GM18909 (cell line): ENCODE data around the gene MEF2C.

ENCODE experiments used
- ATAC-seq: cut with Tn5 transposase; IDR thresholded peaks from one replicate; pipeline ENCODE4 v1.9.1; 2021; ENCODE audit warnings: mild to moderate bottlenecking; ENCODE audit not compliant: unreplicated experiment, poor library complexity

Gene MEF2C

GRCh38 chr5:88695232-88695631 is 187.8 kb downstream of the MEF2C start:
- no peak for ATAC-seq

- ATAC-seq, result no peak
Measured at GRCh38 chr5:88694023-88694679, 188.8 kb downstream of the MEF2C start.

GRCh38 chr5:88693071-88693932 is 189.7 kb downstream of the MEF2C start:
- ATAC-seq, result no peak

DNA sequence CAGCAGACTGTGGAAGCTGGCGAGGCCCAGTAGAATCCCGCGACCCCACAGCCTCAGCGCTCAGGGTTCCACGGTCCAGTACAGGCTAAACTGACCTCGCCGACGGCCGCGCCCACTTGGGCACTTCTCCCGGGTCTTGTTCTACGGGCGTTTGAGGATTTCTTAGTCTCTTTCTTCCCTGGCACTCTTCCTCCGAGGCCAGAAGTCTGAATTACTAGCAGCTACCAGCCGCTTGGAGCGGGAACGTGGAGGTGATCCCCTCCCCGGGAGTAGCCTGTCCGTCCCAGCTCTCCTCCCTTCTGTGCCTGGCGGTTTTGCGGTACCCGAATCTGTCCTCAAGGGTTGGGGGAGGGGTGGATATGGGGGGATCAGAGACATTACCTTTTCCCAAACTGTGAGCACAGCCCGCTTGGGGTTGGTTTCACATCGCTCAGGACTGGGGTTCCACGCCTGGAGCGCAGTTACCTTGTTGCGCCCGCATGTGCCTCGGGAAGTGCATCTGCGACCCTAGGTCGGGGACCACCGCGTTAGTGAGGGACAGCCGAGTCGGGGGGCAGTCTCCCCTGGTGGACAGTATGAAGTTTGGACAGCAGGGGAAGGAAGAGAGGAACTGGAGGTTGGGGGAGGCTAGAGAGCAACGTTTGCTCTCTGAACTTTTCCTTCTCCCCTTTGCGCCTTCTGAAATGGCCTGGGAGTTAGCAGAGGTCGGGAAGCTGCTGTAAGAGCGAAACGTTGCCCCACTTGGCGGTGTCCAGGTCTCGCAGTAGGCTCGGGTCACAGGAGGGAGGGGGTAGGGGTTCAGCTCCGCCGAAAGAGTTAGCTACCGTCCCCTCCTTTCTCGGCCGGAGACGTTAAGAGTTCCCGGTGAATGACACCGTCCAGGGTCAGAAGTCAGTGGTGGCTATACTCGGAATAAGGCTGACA is 190.8 kb downstream of the MEF2C start:
- ATAC-seq, result no peak

- ATAC-seq, result peak; percentile 11
Measured at GRCh38 chr5:88691230-88691582, 191.8 kb downstream of the MEF2C start.

- peak; percentile 86 for ATAC-seq
Measured at GRCh38 chr5:88690409-88691229, 192.4 kb downstream of the MEF2C start.

- no peak for ATAC-seq
Measured at GRCh38 chr5:88689668-88690408, 193.1 kb downstream of the MEF2C start.

GRCh38 chr5:88688984-88689667 is 193.9 kb downstream of the MEF2C start:
- no peak for ATAC-seq

- ATAC-seq, result no peak
Measured at GRCh38 chr5:88688156-88688983, 194.6 kb downstream of the MEF2C start.

DNA sequence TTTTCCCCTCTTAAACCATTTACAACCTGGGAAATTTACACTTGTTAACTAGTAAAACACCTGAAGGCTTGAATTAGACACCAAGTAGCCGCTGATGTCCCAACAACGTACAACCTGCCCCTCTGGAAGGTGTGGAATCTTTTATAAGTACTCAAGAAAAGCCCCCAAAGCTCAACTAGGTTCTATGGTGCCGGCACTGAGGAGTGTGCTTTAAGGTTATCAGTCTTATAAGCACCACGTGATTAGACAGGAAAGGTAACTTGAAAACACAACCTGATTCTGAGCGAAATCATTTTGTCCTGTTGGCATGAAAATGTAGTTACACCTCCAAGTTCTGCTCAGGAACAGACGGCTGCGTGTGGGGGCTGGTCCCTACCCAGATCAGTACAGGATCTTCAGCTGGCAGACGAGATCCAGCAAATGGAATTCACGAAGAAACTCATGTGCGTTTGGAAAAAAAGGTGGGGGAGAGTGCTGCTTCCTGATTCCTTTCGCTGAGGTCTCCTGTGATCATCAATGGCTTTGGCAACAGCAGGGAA is 195.5 kb downstream of the MEF2C start:
- ATAC-seq, result no peak

DNA sequence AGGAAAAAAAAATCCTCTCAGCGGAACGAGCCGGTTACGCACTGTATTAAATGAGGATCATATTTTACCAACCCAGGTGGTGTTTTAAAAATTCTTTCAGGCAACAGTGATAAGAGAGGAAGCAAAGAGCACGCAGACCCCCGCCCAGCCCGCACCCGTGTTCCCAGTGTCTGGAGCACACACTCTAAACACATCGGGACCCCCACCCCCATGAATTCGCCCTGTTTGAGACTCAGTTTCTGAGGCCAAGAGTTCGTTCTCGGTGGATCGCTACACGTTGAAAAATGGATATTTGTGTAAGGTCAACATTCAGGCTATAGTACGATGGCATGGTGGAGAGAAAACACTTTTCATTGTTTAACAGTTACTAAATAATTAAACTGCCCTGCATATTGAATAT is 196.3 kb downstream of the MEF2C start:
- no peak for ATAC-seq

DNA sequence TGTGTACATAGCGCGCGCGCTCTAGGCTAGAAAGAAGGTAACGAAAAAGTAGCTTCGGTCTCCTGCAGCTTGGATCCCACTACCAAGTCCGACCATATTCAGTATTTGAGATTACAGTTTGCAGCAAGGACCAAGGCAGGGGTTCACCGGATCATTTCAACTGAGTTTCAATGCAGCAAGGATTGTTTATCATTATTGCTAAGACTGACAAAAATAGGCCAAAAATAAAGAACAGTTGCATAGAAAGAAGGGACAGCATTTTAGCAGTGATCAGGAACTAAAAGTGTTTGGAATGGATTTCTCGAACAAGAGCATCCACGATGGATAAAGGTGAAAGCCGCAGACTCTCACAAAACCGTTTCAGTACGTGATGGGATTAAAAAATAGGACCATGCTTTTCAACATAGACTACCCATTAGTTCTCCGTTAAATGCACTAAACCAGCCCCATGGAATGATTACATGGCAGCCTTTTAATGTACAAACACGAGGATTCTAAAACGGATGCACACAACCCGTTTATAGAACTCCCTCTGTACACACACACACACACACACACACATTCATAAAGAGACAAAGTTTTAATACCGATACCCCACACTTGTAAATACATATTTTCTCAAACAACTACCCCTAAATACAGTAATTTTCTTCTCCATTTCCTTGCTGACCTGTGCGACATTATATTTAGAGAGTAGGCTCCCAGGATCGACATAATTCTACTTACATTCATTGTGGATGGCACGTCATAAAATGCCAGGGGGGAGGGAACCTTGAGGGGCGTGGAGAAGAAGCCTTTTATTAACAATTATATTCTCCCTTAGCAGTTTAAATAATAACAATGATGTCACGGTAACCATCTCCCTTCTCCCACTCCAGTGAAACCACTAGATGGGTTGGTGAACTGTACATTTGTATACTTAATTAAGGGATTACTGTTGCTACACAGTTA is 197.1 kb downstream of the MEF2C start:
- no peak for ATAC-seq

DNA sequence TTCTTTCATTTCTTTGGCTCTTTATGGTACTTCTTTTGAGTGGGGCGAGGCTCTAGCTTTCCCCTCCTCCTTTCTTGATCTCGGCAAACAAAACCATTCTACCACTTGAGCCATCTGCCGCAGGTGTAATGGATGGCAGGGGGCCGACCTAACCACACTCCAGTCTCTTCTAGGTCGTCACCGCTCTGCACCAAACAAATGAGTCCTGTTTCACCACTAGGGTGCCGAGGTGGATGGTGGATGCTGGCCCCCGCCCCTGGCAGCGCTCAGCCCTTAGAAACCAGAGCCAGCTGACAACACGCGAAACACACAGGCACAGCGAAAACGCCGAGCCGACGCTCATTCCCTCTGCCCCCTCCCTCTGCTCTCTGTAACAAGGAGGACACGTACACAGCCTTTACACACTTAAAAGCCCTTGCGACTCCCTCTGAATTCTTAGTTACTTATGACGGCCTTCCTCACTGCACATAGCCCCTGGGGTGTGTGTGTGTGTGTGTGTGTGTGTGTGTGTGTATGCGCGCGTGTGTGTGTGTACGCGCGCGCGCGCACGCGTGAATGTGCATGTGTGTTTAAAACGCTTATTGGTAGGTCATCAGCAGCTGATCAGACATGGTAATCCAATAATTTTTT is 199.4 kb downstream of the MEF2C start:
- ATAC-seq, result peak; percentile 67

DNA sequence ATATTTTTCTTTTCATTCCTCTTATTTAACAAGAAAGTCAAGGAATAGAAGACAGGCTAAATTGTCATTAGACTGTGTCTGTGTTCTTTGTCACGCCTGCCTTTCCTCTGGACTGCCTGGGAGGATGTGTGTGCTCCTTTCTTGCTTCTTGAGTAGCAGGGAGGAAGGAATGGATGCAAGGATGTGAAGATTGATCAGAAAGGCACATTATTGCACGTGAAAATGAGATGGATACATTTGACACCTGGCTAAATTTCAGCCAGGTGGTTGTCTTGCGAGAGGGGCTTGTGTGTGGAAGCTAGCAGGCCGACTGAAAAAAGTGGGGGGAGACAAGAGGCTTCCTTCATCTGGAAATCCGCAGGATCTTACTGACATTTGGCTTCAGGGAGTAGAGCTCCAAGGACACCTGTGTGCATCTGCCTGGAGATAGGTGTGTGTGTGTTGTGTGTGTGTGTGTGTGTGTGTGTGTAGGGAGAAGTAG is 200.1 kb downstream of the MEF2C start:
- ATAC-seq, result no peak

GRCh38 chr5:88682131-88682530 is 200.9 kb downstream of the MEF2C start:
- no peak for ATAC-seq

DNA sequence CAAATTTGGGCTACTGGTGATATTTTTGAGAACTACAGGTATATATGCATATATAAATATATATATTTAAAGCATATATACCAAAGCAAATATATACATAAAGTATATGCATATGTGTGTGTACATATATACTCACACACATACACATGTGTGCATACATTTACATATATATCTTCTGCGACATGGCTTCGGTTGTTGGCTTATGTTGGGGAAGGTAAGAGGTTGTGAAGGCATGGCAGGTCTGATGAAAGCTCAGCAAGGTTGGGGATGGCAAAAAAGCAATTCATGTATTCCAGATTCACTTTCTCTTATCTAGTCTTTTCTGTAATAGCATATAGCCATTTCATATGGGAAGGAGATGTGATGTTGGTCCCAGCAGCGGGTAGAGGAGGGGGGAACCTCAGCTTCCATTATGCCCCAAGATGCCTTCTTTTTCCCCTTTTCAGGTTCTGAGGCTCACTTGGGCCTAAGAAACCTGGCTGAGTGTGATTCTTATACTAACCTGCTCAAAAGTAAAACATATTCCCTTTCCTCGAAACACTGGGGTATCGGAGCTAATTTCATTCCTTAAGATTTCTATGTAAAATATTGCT is 201.7 kb downstream of the MEF2C start:
- no peak for ATAC-seq
